ENCODE data around the gene NALF2. TPM values are rescaled to one million over a fixed set of nuclear protein-coding genes. Genes with fewer than 3 reads are reported as not detected.

The NALF2 gene
- total and polyA plus RNA-seq, 4 donors: 0.11 to 0.43 (median 0.23) TPM

- ATAC-seq (ENCODE audit: insufficient read depth, low FRiP score) (no peak), DNase-seq (no peak)
- TF ChIP-seq, protein P1, sequence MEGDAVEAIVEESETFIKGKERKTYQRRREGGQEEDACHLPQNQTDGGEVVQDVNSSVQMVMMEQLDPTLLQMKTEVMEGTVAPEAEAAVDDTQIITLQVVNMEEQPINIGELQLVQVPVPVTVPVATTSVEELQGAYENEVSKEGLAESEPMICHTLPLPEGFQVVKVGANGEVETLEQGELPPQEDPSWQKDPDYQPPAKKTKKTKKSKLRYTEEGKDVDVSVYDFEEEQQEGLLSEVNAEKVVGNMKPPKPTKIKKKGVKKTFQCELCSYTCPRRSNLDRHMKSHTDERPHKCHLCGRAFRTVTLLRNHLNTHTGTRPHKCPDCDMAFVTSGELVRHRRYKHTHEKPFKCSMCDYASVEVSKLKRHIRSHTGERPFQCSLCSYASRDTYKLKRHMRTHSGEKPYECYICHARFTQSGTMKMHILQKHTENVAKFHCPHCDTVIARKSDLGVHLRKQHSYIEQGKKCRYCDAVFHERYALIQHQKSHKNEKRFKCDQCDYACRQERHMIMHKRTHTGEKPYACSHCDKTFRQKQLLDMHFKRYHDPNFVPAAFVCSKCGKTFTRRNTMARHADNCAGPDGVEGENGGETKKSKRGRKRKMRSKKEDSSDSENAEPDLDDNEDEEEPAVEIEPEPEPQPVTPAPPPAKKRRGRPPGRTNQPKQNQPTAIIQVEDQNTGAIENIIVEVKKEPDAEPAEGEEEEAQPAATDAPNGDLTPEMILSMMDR (IDR thresholded peaks at IDR 0.05; ENCODE audit: control extremely low read depth, extremely low read depth): no peak
- no peak overlapping the region for H3K27ac ChIP-seq (ENCODE audit: low read depth in 1 of 2, low read length in 1 of 2)
- peaks cover 0 to 4% (median 3%) of the 10 kb centered on the region in 3 donors for H3K27me3 ChIP-seq (ENCODE audit: control insufficient read depth in 3 of 3, insufficient read depth in 3 of 3, low read length in 2 of 3)
- no peak overlapping the region for H3K4me3 ChIP-seq
- 79 to 100% methylated on average over 2 to 4 of the region's 4 CpGs for WGBS, 2 donors
- H3K4me1 ChIP-seq (ENCODE audit: control insufficient read depth in 5 of 5, insufficient read depth in 5 of 5, low read length in 5 of 5): no peaks in the 10 kb centered on the region
- H3K9me3 ChIP-seq (ENCODE audit: control insufficient read depth in 4 of 4, insufficient read depth in 3 of 4, low read length in 3 of 4): peaks cover 0 to under 1% (median 0%) of the 10 kb centered on the region in 4 donors
- no peak overlapping the region for H3K9ac ChIP-seq (ENCODE audit: insufficient read depth in 1 of 2, low read length in 2 of 2)
- H3K36me3 ChIP-seq (ENCODE audit: control insufficient read depth in 4 of 4, insufficient read depth in 4 of 4, low read length in 4 of 4): no peaks in the 10 kb centered on the region
Observed at GRCh38 chrX:69469975-69470374, 34.2 kb upstream of the NALF2 start.

DNA sequence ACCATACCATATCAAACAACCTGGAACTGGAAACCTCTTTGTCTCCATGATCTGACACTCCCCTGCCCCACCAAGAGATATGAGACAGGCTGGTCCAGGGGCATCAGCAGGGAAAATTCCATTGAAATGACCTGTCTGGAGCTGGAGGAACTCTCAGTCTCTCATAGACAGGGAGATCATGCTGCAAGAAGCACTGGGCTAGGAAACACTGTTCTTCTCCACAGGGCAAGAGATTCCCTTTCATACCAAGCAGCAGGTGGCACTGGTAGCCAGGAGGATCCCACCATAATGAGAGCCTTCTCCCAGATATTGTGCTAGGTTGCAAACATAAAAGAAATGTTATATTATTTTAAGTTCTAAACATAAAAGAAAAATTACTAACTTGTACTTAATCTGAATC is 14.5 kb upstream of the NALF2 start:
- TF ChIP-seq, protein P1 (IDR thresholded peaks at IDR 0.05; ENCODE audit: control extremely low read depth, extremely low read depth): no peak
- no peak for ATAC-seq (ENCODE audit: insufficient read depth, low FRiP score)
- H3K27ac ChIP-seq (ENCODE audit: low read depth in 1 of 2, low read length in 1 of 2): no peak overlapping the region

DNA sequence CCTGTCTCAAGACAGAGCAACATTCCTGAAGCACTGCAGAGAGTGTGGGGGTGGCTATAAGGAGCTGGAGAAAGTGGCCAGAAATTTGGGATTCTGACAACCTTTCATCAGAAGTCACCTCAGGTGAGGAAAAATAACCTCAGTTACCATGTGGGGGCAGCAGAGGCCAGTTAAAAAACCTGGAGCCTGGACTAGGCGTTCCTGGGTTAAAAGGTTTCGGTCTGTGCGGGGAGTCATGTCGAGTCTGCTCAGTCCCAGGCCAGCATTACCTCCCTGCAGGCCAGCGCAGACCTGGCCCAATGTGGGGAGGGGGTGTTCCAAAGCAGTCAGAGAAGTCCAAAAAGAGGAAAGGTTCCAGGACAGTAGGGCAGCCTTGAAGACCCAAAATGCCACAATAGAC is 10.9 kb upstream of the NALF2 start:
- no peak overlapping the region for H3K9ac ChIP-seq (ENCODE audit: insufficient read depth in 1 of 2, low read length in 2 of 2)
- H3K9me3 ChIP-seq (ENCODE audit: control insufficient read depth in 4 of 4, insufficient read depth in 3 of 4, low read length in 3 of 4): peaks cover 0 to 5% (median 2%) of the 10 kb centered on the region in 4 donors
- H3K4me1 ChIP-seq (ENCODE audit: control insufficient read depth in 5 of 5, insufficient read depth in 5 of 5, low read length in 5 of 5): no peaks in the 10 kb centered on the region
- ATAC-seq (ENCODE audit: insufficient read depth, low FRiP score) (no peak), DNase-seq (peak in 2 of 3 donors; percentile 2 to 4)
- no peaks in the 10 kb centered on the region for H3K36me3 ChIP-seq (ENCODE audit: control insufficient read depth in 4 of 4, insufficient read depth in 4 of 4, low read length in 4 of 4)
- H3K27ac ChIP-seq (ENCODE audit: low read depth in 1 of 2, low read length in 1 of 2): no peak overlapping the region
- peaks cover 0 to 10% (median 6%) of the 10 kb centered on the region in 3 donors for H3K27me3 ChIP-seq (ENCODE audit: control insufficient read depth in 3 of 3, insufficient read depth in 3 of 3, low read length in 2 of 3)
- H3K4me3 ChIP-seq: no peak overlapping the region
- TF ChIP-seq, protein P1 (IDR thresholded peaks at IDR 0.05; ENCODE audit: control extremely low read depth, extremely low read depth): no peak
- whole genome bisulfite sequencing, 2 donors: 11 to 17% methylated on average over 5 of the region's 5 CpGs

More for the DNA sequence above, 14.5 kb upstream of the NALF2 start:
- DNase-seq: no peak
- Histone ChIP-seq H3K4me1 (ENCODE audit: control insufficient read depth in 5 of 5, insufficient read depth in 5 of 5, low read length in 5 of 5) (no peaks in the 10 kb centered on the region), H3K36me3 (ENCODE audit: control insufficient read depth in 4 of 4, insufficient read depth in 4 of 4, low read length in 4 of 4) (no peaks in the 10 kb centered on the region), H3K9ac (ENCODE audit: insufficient read depth in 1 of 2, low read length in 2 of 2) (no peak overlapping the region), H3K4me3 (no peak overlapping the region), H3K9me3 (ENCODE audit: control insufficient read depth in 4 of 4, insufficient read depth in 3 of 4, low read length in 3 of 4) (peaks cover 0 to 5% (median 0%) of the 10 kb centered on the region in 4 donors), H3K27me3 (ENCODE audit: control insufficient read depth in 3 of 3, insufficient read depth in 3 of 3, low read length in 2 of 3) (peaks cover 0 to 4% (median 0%) of the 10 kb centered on the region in 3 donors)

DNA sequence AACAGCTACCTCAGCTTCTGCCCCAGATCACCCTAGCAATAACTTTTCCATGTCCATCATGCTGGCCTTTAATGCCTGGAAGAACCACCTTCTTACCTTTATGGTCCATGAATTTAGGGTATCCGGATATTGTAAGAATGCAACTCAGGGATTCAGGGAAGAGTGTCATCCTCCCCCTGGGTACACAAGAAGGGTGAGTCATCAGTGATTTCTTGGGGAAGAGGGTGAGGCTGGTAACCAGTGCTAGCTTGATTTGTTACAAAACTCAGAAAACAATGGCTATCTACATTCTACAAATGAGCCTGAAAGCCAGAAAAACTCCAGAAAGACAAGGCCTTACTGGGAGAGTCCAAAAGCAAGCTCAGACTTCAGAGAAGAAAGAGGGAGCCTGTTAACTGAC is 10.4 kb upstream of the NALF2 start:
- WGBS, 2 donors: 55 to 82% methylated on average over 1 of the region's 1 CpG
- H3K36me3 ChIP-seq (ENCODE audit: control insufficient read depth in 4 of 4, insufficient read depth in 4 of 4, low read length in 4 of 4): no peaks in the 10 kb centered on the region
- TF ChIP-seq, protein P1 (IDR thresholded peaks at IDR 0.05; ENCODE audit: control extremely low read depth, extremely low read depth): no peak
- no peak for ATAC-seq (ENCODE audit: insufficient read depth, low FRiP score)
- H3K9me3 ChIP-seq (ENCODE audit: control insufficient read depth in 4 of 4, insufficient read depth in 3 of 4, low read length in 3 of 4): peaks cover 0 to 5% (median 2%) of the 10 kb centered on the region in 4 donors
- peaks cover 0 to 10% (median 6%) of the 10 kb centered on the region in 3 donors for H3K27me3 ChIP-seq (ENCODE audit: control insufficient read depth in 3 of 3, insufficient read depth in 3 of 3, low read length in 2 of 3)
- H3K27ac ChIP-seq (ENCODE audit: low read depth in 1 of 2, low read length in 1 of 2): no peak overlapping the region
- H3K4me1 ChIP-seq (ENCODE audit: control insufficient read depth in 5 of 5, insufficient read depth in 5 of 5, low read length in 5 of 5): no peaks in the 10 kb centered on the region
- no peak for DNase-seq
- no peak overlapping the region for H3K9ac ChIP-seq (ENCODE audit: insufficient read depth in 1 of 2, low read length in 2 of 2)
- H3K4me3 ChIP-seq: no peak overlapping the region
